ENCODE measurements around the gene GAL.

DNA sequence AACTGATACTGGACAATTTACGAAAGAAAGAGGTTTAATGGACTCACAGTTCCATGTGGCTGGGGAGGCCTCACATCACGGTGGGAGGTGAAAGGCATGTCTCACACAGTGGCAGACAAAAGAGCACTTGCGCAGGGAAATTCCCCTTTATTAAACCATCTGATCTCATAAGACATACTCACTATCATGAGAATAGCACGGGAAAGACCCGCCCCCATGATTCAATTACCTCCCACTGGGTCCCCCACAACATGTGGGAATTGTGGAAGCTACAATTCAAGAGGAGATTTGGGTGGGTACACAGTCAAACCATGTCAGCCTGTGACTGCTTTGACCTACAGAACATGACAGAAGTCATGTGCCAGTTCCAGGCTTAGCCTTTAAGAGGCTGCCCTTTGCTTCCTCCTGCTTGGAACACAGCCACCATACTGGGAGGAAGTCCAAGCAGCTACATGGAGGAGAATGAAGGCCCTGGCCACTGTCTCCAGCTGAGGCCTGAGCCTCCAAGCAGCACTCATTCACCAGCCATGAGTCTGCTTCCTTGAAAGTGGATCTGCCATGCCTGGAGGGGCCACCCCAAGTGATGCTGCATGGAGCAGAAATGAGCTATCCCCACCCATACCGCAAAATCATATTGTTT is 10.9 kb upstream of the GAL start:
- TF ChIP-seq, protein P1, sequence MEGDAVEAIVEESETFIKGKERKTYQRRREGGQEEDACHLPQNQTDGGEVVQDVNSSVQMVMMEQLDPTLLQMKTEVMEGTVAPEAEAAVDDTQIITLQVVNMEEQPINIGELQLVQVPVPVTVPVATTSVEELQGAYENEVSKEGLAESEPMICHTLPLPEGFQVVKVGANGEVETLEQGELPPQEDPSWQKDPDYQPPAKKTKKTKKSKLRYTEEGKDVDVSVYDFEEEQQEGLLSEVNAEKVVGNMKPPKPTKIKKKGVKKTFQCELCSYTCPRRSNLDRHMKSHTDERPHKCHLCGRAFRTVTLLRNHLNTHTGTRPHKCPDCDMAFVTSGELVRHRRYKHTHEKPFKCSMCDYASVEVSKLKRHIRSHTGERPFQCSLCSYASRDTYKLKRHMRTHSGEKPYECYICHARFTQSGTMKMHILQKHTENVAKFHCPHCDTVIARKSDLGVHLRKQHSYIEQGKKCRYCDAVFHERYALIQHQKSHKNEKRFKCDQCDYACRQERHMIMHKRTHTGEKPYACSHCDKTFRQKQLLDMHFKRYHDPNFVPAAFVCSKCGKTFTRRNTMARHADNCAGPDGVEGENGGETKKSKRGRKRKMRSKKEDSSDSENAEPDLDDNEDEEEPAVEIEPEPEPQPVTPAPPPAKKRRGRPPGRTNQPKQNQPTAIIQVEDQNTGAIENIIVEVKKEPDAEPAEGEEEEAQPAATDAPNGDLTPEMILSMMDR (IDR thresholded peaks at IDR 0.05; ENCODE audit: low read depth, low read length, poor library complexity, severe bottlenecking) = no peak
- TF ChIP-seq EZH2phosphoT487 (IDR thresholded peaks at IDR 0.05; ENCODE audit: borderline replicate concordance, low read length) = no peak
